Measurements from ENCODE around the gene IPO13.
A peak's percentile ranks its signal among the peaks of the same experiment; 100 is the strongest.

IPO13 gene, protein sequence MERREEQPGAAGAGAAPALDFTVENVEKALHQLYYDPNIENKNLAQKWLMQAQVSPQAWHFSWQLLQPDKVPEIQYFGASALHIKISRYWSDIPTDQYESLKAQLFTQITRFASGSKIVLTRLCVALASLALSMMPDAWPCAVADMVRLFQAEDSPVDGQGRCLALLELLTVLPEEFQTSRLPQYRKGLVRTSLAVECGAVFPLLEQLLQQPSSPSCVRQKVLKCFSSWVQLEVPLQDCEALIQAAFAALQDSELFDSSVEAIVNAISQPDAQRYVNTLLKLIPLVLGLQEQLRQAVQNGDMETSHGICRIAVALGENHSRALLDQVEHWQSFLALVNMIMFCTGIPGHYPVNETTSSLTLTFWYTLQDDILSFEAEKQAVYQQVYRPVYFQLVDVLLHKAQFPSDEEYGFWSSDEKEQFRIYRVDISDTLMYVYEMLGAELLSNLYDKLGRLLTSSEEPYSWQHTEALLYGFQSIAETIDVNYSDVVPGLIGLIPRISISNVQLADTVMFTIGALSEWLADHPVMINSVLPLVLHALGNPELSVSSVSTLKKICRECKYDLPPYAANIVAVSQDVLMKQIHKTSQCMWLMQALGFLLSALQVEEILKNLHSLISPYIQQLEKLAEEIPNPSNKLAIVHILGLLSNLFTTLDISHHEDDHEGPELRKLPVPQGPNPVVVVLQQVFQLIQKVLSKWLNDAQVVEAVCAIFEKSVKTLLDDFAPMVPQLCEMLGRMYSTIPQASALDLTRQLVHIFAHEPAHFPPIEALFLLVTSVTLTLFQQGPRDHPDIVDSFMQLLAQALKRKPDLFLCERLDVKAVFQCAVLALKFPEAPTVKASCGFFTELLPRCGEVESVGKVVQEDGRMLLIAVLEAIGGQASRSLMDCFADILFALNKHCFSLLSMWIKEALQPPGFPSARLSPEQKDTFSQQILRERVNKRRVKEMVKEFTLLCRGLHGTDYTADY

DNA sequence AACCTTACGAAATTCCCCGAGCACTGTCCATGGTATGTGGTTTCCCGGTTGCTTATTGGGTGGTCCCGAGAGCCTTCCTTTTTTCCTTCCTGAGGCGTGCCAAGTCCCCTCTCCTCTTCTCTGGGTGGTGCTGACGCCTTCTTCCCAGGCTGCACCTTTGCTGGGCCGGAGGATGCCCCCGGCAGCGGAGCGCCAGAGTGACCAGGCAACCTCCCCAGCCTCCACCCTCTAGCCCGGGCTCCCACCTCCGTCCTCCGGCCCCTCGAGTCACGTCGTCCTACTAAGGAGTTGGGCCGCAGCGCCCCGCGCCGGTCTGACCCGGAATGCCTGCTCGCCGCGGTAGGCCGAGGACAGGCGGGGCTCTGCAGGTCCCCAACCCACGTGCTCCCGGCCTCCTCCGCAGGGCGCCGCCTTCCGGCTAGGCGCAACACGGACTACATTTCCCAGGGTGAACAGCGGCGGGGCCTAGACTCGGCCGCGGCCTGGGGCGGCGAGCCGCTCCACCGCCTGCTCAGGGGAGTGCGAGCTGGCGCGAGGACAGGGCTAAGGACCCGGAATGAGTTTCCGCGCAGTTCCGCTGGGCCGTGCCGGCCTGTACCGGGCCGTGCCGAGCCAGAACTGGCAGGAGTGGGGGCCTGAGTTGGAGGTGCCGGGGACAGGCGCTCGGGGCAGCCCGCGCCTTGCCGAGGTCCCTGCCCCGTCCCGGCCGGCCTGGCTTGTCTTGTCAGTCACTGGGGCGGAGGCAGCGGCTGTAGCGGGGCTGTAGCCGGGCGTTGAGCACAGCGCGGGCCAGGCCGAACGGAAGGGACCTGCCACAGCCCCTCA, at the start of gene IPO13:
Gene IPO13, plus strand, starts transcription at position 715 of the 825 bp plus-strand sequence. CDS start 651 bp downstream, outside the sequence.
- Histone ChIP-seq H3F3A (ENCODE audit: insufficient read depth) (no peaks in the 10 kb centered on the region), H3K9ac (ENCODE audit: low read length) (peak within 1 kb of the TSS; percentile 88), H3K4me2 (ENCODE audit: low read depth, low read length, poor library complexity, severe bottlenecking) (peak within 1 kb of the TSS; percentile 67), H3K9me2 (replicated peaks; ENCODE audit: insufficient read depth, low read length) (no peaks in the 10 kb centered on the region), H2AFZ (ENCODE audit: low read depth, low read length, severe bottlenecking) (peak within 1 kb of the TSS; percentile 92), H3K27me3 (ENCODE audit: low read length) (no peaks in the 10 kb centered on the region), H3K4me3 (ENCODE audit: insufficient read depth, low read length, poor library complexity, severe bottlenecking) (peak within 1 kb of the TSS; percentile 93), H3K9me3 (ENCODE audit: insufficient read depth, low read length) (no peaks in the 10 kb centered on the region), H3K36me3 (ENCODE audit: low read length) (no peaks in the 10 kb centered on the region), H3K79me2 (ENCODE audit: insufficient read depth, low read length) (peaks cover 30% of the 10 kb centered on the region; the same call in 1 of the 2 replicates), H4K20me1 (ENCODE audit: low read depth, low read length) (no peaks in the 10 kb centered on the region), H3K27ac (ENCODE audit: low read depth, low read length) (peak within 1 kb of the TSS; percentile 80)
- no peak for TF ChIP-seq EZH2phosphoT487 (conservative IDR thresholded peaks at IDR 0.05; ENCODE audit: low read length)
- TF ChIP-seq, protein P1, sequence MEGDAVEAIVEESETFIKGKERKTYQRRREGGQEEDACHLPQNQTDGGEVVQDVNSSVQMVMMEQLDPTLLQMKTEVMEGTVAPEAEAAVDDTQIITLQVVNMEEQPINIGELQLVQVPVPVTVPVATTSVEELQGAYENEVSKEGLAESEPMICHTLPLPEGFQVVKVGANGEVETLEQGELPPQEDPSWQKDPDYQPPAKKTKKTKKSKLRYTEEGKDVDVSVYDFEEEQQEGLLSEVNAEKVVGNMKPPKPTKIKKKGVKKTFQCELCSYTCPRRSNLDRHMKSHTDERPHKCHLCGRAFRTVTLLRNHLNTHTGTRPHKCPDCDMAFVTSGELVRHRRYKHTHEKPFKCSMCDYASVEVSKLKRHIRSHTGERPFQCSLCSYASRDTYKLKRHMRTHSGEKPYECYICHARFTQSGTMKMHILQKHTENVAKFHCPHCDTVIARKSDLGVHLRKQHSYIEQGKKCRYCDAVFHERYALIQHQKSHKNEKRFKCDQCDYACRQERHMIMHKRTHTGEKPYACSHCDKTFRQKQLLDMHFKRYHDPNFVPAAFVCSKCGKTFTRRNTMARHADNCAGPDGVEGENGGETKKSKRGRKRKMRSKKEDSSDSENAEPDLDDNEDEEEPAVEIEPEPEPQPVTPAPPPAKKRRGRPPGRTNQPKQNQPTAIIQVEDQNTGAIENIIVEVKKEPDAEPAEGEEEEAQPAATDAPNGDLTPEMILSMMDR (IDR thresholded peaks at IDR 0.05; ENCODE audit: insufficient read depth, low read length, poor library complexity, severe bottlenecking): peak; percentile 76

GRCh38 chr1:43898981-43899380, 47.8 kb upstream of the IPO13 start:
- H3K9me3 ChIP-seq (ENCODE audit: insufficient read depth, low read length): no peaks in the 10 kb centered on the region
- H3F3A ChIP-seq (ENCODE audit: insufficient read depth): no peaks in the 10 kb centered on the region
- no peak for TF ChIP-seq EZH2phosphoT487 (conservative IDR thresholded peaks at IDR 0.05; ENCODE audit: low read length)
- TF ChIP-seq, protein P1 (IDR thresholded peaks at IDR 0.05; ENCODE audit: insufficient read depth, low read length, poor library complexity, severe bottlenecking): no peak
- H3K4me3 ChIP-seq (ENCODE audit: insufficient read depth, low read length, poor library complexity, severe bottlenecking): no peak overlapping the region
- H3K79me2 ChIP-seq (ENCODE audit: insufficient read depth, low read length): no peaks in the 10 kb centered on the region
- no peak overlapping the region for H2AFZ ChIP-seq (ENCODE audit: low read depth, low read length, severe bottlenecking)
- H3K9me2 ChIP-seq (replicated peaks; ENCODE audit: insufficient read depth, low read length): no peaks in the 10 kb centered on the region
- no peaks in the 10 kb centered on the region for H3K27me3 ChIP-seq (ENCODE audit: low read length)
- no peak overlapping the region for H3K4me2 ChIP-seq (ENCODE audit: low read depth, low read length, poor library complexity, severe bottlenecking)
- no peaks in the 10 kb centered on the region for H4K20me1 ChIP-seq (ENCODE audit: low read depth, low read length)
- H3K9ac ChIP-seq (ENCODE audit: low read length): no peak overlapping the region
- no peaks in the 10 kb centered on the region for H3K36me3 ChIP-seq (ENCODE audit: low read length)
- H3K27ac ChIP-seq (ENCODE audit: low read depth, low read length): no peak overlapping the region

DNA sequence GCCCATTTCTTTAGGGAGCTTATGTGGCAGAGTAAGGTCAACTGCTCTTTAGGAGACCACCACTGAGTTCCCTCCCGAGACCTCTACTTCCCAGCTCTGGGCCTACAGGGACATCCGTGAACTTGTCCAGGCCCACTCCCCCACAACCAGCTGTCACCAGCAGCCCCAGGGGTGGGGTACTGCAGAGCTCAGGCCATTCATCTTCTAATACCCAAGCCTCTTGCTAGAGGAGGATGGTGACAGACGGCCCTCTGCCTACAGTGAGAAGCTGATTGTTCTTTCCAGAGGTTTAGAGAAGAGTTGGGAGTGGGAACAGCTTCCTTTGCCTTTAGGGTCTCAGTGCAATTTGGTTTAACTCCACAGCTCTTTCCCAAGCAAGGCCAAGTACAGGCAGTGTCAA, 46.4 kb upstream of the IPO13 start:
- H3K9me3 ChIP-seq (ENCODE audit: insufficient read depth, low read length): no peaks in the 10 kb centered on the region
- no peak overlapping the region for H3K9ac ChIP-seq (ENCODE audit: low read length)
- H3K27ac ChIP-seq (ENCODE audit: low read depth, low read length): no peak overlapping the region
- H3K36me3 ChIP-seq (ENCODE audit: low read length): no peaks in the 10 kb centered on the region
- no peaks in the 10 kb centered on the region for H3K27me3 ChIP-seq (ENCODE audit: low read length)
- no peaks in the 10 kb centered on the region for H3K79me2 ChIP-seq (ENCODE audit: insufficient read depth, low read length)
- TF ChIP-seq EZH2phosphoT487 (conservative IDR thresholded peaks at IDR 0.05; ENCODE audit: low read length): no peak
- TF ChIP-seq, protein P1 (IDR thresholded peaks at IDR 0.05; ENCODE audit: insufficient read depth, low read length, poor library complexity, severe bottlenecking): no peak
- H2AFZ ChIP-seq (ENCODE audit: low read depth, low read length, severe bottlenecking): no peak overlapping the region
- no peak overlapping the region for H3K4me2 ChIP-seq (ENCODE audit: low read depth, low read length, poor library complexity, severe bottlenecking)
- no peaks in the 10 kb centered on the region for H4K20me1 ChIP-seq (ENCODE audit: low read depth, low read length)
- H3F3A ChIP-seq (ENCODE audit: insufficient read depth): no peaks in the 10 kb centered on the region
- no peak overlapping the region for H3K4me3 ChIP-seq (ENCODE audit: insufficient read depth, low read length, poor library complexity, severe bottlenecking)
- no peaks in the 10 kb centered on the region for H3K9me2 ChIP-seq (replicated peaks; ENCODE audit: insufficient read depth, low read length)

All from SU-DHL-6 (cell line).